HepG2 (cell line): ENCODE data around the gene NID2. TPM values are rescaled to one million over a fixed set of nuclear protein-coding genes. Genes with fewer than 3 reads are reported as not detected.

ENCODE experiments used
- GPN1 ChIP-seq: sonication (generic); formaldehyde crosslinking; IDR thresholded peaks from 2 replicates; pipeline ENCODE4 v1.5.1; 2020; ENCODE audit warnings: missing genetic modification reagents, borderline replicate concordance
- HIVEP1 ChIP-seq: sonication (generic); formaldehyde crosslinking; IDR thresholded peaks from 2 replicates; pipeline ENCODE4 v1.4.0; 2020; ENCODE audit warnings: mild to moderate bottlenecking, missing genetic modification reagents
- MEIS1 ChIP-seq: sonication (generic); formaldehyde crosslinking; IDR thresholded peaks from 2 replicates; pipeline ENCODE4 v1.9.0; 2021; ENCODE audit warnings: mild to moderate bottlenecking, missing genetic modification reagents, moderate library complexity, borderline replicate concordance
- NFE2 ChIP-seq: sonication (generic); formaldehyde crosslinking; IDR thresholded peaks from 2 replicates; pipeline ENCODE4 v1.4.0; 2020; ENCODE audit warnings: missing genetic modification reagents
- RXRA ChIP-seq: sonication (generic); formaldehyde crosslinking; IDR thresholded peaks from 2 replicates; pipeline ENCODE4 v1.5.1; 2020; ENCODE audit warnings: missing genetic modification reagents
- SNRNP70 ChIP-seq: fragments of 200-400 bp; formaldehyde crosslinking; IDR thresholded peaks from 2 replicates; pipeline ENCODE4 v1.6.1; 2017; ENCODE audit warnings: mild to moderate bottlenecking, low read depth, low read length, moderate library complexity
- SRSF9 ChIP-seq: fragments of 200-400 bp; formaldehyde crosslinking; IDR thresholded peaks from 2 replicates; pipeline ENCODE4 v1.6.1; 2018; ENCODE audit warnings: borderline replicate concordance, mild to moderate bottlenecking, low read depth, low read length; ENCODE audit not compliant: insufficient read depth, poor library complexity, severe bottlenecking
- ZFP37 ChIP-seq: sonication (generic); formaldehyde crosslinking; IDR thresholded peaks from 2 replicates; pipeline ENCODE4 v1.4.0; 2020; ENCODE audit warnings: missing genetic modification reagents, borderline replicate concordance
- polyA plus RNA-seq, 8 experiments: library from polyadenylated mRNA; depleted of rRNA in 3 of 8; stranded (reverse) in 7 of 8; unstranded in 1 of 8; fragments of >200 nt; fragmentation: Illumina TruSeq in 4 of 8; extraction: Trizol in 4 of 8; gene quantifications; 2 replicates each; pipeline versions ENCODE4 v1.2.1 to v1.2.3, GENCODE V29; 2011 to 2016; ENCODE audit warnings: low read depth in 4 of 8, missing spikeins in 1 of 8, mixed read lengths in 1 of 8; ENCODE audit not compliant: insufficient read depth in 1 of 8
- total RNA-seq, 5 experiments: library from RNA; depleted of rRNA; stranded (reverse); fragments of >200 nt; fragmentation: Illumina TruSeq; extraction: Trizol; gene quantifications; 2 replicates each; pipeline ENCODE4 v1.2.3, GENCODE V29; 2016; ENCODE audit warnings: low read depth in 1 of 5
- TF ChIP-seq, protein P1 (sequence below): IDR thresholded peaks from 2 replicates; pipeline ENCODE4 v1.4.0; 2020; ENCODE audit warnings: mild to moderate bottlenecking, missing genetic modification reagents
- TF ChIP-seq, protein P2 (sequence below): sonication (generic); formaldehyde crosslinking; IDR thresholded peaks from 2 replicates; pipeline ENCODE4 v1.4.0; 2020; ENCODE audit warnings: missing genetic modification reagents, borderline replicate concordance
- TF ChIP-seq, protein P3 (sequence below): IDR thresholded peaks from 2 replicates; pipeline ENCODE4 v1.6.1; 2018; ENCODE audit warnings: missing genetic modification reagents, mild to moderate bottlenecking, missing compliant biosample characterization
- TF ChIP-seq, protein P4 (sequence below): fragments of 450-650 bp; IDR thresholded peaks from 2 replicates; pipeline ENCODE4 v1.6.1; 2017; ENCODE audit warnings: mild to moderate bottlenecking

NID2 gene
- total and polyA plus RNA-seq, 2 of the 13 experiments (the other 11 are each of a cell fraction or from before 2014, with no cell fraction given): 0.11 TPM; not detected in 1

DNA sequence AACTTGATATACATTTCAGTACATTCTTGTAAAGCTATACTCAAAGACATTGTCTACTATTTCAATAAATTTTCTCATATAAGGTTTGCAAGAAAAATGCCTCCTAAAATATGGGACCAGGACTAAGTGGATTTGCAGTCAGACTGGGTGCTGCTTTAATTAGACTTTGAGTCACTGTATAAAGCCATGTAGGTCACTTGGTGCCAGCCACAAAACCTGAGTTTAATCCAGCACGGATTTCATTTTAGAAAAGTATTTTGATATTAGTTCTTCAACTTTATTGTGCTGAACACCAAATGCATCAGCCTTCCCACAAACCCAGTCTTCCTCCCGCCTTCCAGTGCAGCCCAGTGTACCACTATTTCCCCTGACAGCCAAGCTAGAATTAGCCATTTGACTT lies 9.9 kb upstream of the NID2 start (continued):
- TF ChIP-seq HIVEP1 (CRISPR knock-in tag): no peak
- TF ChIP-seq ZFP37: no peak
- TF ChIP-seq MEIS1 (CRISPR knock-in tag): no peak
- no peak for TF ChIP-seq GPN1 (CRISPR knock-in tag)
- TF ChIP-seq SRSF9: no peak
- no peak for TF ChIP-seq SNRNP70
- TF ChIP-seq, protein P1, sequence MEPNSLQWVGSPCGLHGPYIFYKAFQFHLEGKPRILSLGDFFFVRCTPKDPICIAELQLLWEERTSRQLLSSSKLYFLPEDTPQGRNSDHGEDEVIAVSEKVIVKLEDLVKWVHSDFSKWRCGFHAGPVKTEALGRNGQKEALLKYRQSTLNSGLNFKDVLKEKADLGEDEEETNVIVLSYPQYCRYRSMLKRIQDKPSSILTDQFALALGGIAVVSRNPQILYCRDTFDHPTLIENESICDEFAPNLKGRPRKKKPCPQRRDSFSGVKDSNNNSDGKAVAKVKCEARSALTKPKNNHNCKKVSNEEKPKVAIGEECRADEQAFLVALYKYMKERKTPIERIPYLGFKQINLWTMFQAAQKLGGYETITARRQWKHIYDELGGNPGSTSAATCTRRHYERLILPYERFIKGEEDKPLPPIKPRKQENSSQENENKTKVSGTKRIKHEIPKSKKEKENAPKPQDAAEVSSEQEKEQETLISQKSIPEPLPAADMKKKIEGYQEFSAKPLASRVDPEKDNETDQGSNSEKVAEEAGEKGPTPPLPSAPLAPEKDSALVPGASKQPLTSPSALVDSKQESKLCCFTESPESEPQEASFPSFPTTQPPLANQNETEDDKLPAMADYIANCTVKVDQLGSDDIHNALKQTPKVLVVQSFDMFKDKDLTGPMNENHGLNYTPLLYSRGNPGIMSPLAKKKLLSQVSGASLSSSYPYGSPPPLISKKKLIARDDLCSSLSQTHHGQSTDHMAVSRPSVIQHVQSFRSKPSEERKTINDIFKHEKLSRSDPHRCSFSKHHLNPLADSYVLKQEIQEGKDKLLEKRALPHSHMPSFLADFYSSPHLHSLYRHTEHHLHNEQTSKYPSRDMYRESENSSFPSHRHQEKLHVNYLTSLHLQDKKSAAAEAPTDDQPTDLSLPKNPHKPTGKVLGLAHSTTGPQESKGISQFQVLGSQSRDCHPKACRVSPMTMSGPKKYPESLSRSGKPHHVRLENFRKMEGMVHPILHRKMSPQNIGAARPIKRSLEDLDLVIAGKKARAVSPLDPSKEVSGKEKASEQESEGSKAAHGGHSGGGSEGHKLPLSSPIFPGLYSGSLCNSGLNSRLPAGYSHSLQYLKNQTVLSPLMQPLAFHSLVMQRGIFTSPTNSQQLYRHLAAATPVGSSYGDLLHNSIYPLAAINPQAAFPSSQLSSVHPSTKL: no peak
- TF ChIP-seq, protein P2, sequence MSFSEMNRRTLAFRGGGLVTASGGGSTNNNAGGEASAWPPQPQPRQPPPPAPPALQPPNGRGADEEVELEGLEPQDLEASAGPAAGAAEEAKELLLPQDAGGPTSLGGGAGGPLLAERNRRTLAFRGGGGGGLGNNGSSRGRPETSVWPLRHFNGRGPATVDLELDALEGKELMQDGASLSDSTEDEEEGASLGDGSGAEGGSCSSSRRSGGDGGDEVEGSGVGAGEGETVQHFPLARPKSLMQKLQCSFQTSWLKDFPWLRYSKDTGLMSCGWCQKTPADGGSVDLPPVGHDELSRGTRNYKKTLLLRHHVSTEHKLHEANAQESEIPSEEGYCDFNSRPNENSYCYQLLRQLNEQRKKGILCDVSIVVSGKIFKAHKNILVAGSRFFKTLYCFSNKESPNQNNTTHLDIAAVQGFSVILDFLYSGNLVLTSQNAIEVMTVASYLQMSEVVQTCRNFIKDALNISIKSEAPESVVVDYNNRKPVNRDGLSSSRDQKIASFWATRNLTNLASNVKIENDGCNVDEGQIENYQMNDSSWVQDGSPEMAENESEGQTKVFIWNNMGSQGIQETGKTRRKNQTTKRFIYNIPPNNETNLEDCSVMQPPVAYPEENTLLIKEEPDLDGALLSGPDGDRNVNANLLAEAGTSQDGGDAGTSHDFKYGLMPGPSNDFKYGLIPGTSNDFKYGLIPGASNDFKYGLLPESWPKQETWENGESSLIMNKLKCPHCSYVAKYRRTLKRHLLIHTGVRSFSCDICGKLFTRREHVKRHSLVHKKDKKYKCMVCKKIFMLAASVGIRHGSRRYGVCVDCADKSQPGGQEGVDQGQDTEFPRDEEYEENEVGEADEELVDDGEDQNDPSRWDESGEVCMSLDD (CRISPR knock-in tag): no peak
- TF ChIP-seq RXRA: no peak
- no peak for TF ChIP-seq NFE2 (CRISPR knock-in tag)
- TF ChIP-seq, protein P3, sequence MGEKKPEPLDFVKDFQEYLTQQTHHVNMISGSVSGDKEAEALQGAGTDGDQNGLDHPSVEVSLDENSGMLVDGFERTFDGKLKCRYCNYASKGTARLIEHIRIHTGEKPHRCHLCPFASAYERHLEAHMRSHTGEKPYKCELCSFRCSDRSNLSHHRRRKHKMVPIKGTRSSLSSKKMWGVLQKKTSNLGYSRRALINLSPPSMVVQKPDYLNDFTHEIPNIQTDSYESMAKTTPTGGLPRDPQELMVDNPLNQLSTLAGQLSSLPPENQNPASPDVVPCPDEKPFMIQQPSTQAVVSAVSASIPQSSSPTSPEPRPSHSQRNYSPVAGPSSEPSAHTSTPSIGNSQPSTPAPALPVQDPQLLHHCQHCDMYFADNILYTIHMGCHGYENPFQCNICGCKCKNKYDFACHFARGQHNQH (CRISPR knock-in tag): no peak
- TF ChIP-seq, protein P4, sequence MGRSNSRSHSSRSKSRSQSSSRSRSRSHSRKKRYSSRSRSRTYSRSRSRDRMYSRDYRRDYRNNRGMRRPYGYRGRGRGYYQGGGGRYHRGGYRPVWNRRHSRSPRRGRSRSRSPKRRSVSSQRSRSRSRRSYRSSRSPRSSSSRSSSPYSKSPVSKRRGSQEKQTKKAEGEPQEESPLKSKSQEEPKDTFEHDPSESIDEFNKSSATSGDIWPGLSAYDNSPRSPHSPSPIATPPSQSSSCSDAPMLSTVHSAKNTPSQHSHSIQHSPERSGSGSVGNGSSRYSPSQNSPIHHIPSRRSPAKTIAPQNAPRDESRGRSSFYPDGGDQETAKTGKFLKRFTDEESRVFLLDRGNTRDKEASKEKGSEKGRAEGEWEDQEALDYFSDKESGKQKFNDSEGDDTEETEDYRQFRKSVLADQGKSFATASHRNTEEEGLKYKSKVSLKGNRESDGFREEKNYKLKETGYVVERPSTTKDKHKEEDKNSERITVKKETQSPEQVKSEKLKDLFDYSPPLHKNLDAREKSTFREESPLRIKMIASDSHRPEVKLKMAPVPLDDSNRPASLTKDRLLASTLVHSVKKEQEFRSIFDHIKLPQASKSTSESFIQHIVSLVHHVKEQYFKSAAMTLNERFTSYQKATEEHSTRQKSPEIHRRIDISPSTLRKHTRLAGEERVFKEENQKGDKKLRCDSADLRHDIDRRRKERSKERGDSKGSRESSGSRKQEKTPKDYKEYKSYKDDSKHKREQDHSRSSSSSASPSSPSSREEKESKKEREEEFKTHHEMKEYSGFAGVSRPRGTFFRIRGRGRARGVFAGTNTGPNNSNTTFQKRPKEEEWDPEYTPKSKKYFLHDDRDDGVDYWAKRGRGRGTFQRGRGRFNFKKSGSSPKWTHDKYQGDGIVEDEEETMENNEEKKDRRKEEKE: no peak
